Right lobe of liver (tissue), 4 donors: Measurements from ENCODE around the gene XKR8.

Source experiments
- CTCF ChIP-seq, 4 donors: fragments of 200-600 bp in 3 of 4; fragments of 450-650 bp in 1 of 4; IDR thresholded peaks; one replicate each; pipeline versions ENCODE4 v1.5.1 to v1.8.0; 2016 to 2022; ENCODE audit warnings: antibody characterized with exemption in 4 of 4, mild to moderate bottlenecking in 2 of 4
- POLR2A ChIP-seq: fragments of 450-650 bp; IDR thresholded peaks from one replicate; pipeline ENCODE4 v1.6.1; 2017; ENCODE audit warnings: antibody characterized with exemption, mild to moderate bottlenecking
- donor health status: DM: no; HTN: no; CAD: no.
- donor health status: DM: no; HTN: no; CAD: no.
- donor health status: DM: no; HTN: yes; CAD: no.

- TF ChIP-seq POLR2A, result no peak
- TF ChIP-seq CTCF (IDR thresholded peaks at IDR 0.05), result no peak
Observed at GRCh38 chr1:27937524-27937836, 22.3 kb upstream of the XKR8 start.
